GM21390 (cell line): ENCODE results near the gene ANKRD37.
"Not testable (repeated sequence)": the region's sequence is repeated elsewhere in the genome, so short reads cannot be mapped to it uniquely, and the experiment has no call there.

ENCODE experiments used
- ATAC-seq: cut with Tn5 transposase; IDR thresholded peaks from one replicate; pipeline ENCODE4 v1.9.1; 2021; ENCODE audit not compliant: unreplicated experiment

ANKRD37 gene, protein sequence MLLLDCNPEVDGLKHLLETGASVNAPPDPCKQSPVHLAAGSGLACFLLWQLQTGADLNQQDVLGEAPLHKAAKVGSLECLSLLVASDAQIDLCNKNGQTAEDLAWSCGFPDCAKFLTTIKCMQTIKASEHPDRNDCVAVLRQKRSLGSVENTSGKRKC

DNA sequence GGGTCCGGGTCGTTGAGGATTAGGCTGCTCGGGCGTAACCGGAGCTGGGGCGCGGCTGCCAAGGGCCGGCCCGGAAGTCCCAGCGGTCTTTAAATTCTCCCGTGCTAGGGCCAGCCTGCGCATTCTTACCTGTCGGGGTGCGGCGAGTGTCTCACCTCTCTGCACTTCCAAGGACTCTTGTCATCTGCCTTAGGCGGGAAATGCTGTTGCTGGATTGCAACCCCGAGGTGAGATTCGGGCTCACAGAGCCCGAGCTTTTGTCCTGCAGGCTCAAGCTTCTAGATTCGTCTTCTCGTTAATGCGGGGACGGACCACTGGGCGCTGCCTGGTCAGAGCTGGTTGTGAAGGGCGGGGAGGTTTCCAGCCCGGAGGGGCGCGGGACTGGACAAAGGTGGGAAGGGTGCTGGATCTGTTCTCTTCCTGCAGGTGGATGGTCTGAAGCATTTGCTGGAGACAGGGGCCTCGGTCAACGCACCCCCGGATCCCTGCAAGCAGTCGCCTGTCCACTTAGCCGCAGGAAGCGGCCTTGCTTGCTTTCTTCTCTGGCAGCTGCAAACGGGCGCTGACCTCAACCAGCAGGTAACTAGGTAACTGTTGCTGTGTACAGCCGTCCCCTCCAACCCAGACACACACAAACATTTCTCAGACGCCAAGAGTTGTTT, at the start of gene ANKRD37:
TSS of gene ANKRD37 (plus strand) at position 118 of the 662 bp plus-strand sequence. CDS start at position 201, 83 bp downstream.
- no peak for ATAC-seq

DNA sequence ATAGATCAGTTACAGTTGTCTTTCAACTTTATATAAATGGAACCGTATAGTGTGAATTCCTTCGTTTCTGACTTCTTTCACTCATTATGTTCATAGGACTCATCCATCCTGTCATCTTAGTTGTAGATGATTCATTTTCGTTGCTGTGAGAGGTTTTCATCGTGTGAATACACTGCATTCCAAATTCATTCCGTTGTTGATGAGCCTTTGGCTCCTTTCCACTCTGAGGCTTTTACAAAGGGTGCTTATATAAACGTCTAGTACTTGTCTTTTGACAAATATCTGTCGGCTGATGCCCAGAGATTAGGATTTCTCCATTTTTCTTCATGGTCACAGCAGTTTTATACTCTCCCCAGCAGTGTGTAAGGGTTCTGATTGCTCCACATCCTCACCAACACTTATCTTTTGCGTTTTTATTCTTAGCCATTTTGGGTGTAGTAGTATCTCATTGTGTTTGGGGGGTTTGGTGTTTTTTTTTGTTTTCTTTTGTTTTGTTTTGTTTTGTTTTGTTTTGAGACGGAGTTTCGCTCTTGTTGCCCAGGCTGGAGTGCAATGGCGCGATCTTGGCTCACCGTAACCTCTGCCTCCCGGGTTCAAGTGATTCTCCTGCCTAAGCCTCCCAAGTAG, 49.6 kb upstream of the ANKRD37 start:
- no peak for ATAC-seq

DNA sequence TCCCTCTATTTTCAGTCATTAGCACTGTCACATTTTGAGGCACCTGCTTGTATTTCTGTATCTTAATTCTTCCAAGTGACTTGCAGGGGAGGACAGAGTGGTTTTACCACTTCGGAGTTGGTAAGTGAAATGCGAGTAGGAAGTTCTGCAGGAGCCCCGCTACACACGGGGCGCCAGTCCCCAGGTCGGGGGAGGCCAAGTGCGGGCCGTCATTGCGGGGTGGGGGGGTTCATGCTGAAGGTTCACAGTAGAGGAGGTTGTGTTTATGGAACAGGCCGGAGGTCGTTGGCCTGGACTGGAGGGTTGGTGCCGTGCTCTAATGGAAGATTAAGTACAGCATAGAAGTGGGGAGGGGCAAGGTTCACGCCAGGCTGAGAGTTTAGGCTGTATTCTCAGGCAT, 45.0 kb upstream of the ANKRD37 start:
- ATAC-seq = no peak

DNA sequence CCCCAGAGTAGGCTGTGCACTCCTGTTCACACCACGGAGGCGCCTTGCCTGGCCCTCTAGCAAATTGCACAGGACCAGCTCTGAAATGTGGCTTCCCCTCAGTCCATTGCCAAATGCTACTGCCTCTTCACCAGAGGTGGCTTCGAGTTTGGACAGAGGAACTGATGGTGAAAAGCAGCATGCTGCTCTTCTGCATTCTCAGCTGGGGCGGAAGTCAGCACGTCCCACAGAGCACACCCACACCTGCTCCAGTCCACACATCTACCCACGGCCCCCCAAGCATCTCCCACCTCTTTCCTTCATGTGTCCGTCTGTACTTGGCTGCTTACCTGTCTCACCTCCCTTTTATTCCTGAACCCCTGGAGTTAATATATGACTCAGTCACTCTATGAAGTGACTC, 44.4 kb upstream of the ANKRD37 start:
- no peak for ATAC-seq

DNA sequence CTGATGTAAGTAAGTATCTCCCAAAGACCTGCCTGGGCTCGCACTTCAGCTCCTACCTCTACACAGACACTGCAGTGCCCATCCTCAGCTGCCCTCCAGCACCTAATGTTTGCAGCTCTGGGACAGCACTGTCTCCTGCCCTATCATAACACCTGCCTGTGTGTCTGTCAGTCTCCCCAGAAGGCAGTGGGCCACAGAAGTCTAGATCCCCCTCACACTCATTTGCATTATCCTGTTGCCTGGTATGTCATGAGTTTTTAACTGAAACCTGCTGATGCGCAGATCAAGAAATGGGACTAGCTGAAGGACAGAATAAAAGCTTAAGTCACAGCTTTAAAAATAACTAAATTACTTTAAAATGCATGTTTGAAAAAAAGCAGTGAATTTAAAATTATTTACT, 43.9 kb upstream of the ANKRD37 start:
- ATAC-seq = peak; percentile 47

DNA sequence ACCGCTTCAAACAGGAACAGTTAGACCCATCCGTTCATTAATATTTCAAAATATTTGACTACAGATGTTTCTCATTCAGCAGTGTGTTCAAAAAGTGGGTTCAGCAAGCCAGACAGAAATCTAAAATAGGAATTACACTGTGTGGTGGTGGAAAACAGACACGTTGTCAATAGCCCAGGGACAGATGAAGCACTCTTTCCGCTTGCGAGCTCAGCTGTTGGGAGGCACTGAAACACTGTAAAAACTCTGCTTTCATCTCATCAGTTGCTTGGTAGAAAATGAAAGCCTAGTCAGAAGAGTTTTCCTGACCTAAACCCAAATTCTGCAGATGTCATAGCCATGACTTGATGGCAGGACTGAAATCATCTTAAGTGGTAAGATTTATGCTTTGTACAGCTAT, 39.4 kb upstream of the ANKRD37 start:
- no peak for ATAC-seq

DNA sequence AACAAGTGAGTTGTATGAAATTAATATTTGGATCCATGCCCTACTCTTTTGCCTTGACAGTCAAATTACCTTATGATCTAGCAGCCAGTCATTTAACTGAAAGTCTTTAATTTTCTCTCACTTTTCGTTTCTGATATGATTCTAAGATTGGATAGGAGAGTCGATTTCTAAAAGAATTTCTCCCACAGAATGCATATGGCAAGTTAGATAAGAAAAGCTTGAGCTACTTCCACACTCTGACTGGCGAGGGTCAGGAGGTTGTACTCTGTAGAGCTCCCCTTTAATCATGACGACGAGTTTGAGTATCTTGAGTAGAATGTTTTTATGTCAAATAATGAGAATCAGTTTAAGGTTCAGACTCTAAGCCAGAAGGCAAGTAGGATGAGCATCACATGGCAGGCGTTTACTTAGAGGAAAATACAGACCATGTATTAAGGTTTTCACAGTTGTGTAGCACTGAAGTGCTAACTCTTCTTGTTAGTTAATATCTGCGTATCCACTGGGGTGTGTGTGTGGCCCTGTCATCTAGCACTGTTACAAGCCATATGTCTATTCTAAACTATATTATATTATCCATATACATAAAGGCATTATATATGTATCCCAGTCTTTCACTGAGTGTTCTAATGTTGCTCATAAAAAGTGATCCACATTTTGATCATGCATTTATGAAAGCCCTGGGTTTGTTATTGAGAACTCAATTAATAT, 38.8 kb upstream of the ANKRD37 start:
- no peak for ATAC-seq

DNA sequence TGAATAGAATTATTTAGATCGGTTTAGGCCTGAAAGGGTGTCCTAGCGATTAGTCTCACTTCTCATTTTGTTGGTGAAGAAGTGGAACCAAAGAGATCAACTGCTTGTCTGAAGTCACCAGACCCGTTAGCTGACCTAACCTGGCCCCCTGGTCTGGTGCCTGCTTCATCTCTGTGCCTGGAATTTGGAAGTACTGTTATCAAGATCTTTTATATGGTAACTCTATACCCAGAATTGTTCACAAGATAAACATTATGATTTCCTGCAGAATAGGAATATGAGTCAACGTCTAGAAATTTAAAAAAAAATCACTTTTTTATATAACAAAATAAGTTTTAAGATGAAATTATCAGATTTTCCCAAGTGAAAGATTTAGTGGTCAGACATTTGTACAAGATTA, 38.1 kb upstream of the ANKRD37 start:
- no peak for ATAC-seq

DNA sequence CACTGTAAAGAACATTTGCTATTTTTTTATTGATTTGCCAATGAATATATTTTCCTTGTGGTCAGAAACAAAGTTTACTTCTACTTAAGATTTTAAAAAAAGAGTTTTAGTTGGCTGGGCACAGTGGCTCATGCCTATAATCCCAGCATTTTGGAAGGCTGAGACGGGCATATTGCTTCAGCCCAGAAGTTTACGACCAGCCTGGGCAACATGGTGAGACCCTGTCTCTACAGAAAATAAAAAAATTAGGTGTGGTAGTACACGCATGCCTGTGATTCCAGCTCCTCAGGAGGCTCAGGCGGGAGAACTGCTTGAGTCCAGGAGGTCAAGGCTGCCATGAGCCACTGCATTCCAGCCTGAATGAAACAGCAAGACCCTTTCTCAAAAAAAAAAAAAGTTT, 37.7 kb upstream of the ANKRD37 start:
- no peak for ATAC-seq

DNA sequence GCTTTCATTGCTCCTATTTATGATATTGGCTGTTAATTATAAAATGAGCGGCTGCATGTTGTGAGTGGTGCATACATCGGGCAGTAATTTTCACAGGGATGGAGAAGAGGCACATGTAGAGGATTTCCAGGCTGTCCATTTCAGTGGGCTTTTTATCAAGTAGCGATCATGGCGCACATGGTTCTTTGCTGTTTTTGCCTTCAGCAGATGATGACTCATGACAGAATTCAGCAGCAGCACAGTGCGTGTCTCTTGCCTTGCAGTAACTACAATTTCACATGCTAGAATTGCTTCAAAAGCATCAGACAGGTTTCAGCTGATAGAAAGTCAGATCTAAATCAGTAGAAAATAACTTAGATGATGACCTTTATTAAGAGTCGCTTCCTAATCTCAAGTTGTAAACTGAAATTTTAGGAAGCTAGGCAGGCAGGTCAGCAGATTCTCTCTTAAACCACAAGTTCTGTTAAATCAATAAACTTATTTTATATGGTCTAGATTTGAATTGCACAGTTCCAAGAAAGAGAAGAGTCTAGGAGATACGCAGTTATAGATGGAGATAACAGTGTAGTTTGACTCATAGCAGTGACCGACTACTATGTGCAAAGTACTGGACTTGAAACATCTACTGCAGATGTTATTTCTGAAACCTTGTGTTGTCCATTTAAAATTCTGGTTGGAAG, 36.7 kb upstream of the ANKRD37 start:
- no peak for ATAC-seq

DNA sequence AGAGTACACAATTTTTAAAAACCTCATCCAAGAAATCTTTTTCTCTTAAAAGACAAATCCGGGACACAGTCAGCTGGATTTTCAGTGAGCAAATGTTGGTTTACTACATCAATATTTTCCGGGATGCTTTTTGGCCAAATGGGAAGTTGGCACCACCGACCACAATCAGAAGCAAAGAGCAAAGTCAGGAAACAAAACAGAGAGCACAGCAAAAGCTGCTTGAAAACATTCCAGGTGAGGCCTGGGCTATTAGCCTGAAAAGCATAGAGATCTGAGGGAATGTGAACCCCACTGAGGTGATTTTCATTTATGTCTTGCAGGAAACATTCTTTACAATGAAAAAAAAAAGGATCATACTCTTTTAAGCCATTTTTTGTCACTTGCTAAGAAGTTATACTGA, 34.8 kb upstream of the ANKRD37 start:
- ATAC-seq = no peak

DNA sequence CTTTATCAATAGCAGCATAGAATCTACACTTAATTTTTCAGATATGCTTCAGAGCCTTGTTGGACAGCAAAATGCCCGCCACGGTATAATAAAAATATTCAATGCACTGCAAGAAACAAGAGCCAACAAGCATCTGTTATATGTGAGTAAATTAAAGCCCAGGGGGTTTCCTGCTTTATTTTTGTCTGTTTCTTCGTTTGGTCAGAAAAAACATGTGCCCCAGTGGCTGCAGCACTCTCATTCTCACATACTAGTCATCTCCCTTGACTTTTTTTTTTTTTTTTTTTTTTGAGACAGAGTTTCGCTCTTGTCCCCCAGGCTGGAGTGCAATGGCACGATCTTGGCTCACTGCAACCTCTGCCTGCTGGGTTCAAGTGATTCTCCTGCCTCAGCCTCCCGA, 34.1 kb upstream of the ANKRD37 start:
- ATAC-seq = not testable (repeated sequence)

DNA sequence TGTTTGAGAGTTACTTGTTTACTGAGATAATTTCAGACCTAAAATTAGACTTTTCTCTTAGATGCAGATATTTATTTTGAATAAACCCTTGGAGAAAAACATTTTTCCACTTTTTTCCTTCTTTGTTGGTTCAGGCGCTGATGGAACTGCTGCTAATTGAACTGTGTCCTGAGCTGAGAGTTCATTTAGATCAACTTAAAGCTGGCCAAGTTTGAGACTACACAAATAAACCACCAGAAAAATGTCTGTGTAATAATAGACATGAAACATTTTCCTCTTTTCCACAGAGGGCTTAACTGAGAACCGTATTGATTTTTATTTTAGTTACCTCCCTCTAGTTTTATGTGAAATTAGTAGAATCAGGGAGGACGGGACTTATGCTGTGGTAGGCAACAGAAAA, 33.4 kb upstream of the ANKRD37 start:
- no peak for ATAC-seq

DNA sequence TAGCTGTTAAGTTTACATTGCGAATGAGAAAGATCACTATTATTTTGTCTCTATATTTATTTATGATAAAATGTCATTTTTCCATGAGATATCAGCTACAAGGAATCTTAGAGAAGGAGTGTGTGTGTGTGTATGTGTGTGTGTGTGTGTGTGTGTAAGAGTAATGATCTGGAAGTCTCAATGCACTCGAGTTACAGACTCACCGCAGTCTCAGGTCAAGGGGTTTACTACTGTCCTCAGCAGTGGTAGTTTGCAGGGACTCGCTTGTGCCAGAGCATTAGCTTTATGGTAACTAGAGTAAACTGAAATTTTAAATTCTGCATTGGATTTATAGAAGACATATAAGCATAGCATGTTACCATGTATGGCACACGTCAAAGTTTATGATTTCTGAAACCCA, 31.8 kb upstream of the ANKRD37 start:
- no peak for ATAC-seq

DNA sequence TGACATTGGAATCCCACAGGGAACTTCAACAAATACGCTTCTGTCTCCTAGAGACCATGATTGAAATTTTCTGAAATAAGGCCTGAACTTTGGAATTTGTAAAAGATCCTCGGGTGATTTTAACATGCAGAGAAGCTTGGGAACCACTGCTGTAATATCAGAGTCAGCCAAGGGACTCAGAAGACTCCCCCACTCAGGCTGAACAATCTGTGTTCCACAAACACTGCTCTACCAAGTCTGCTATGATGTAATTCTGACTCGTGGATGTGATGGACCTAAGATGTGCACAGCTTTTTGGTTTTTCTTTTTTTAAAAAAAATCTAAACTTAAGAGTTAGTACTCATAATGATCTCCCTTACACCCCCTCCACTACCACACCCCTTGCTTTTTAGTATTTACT, 26.9 kb upstream of the ANKRD37 start:
- ATAC-seq = no peak

DNA sequence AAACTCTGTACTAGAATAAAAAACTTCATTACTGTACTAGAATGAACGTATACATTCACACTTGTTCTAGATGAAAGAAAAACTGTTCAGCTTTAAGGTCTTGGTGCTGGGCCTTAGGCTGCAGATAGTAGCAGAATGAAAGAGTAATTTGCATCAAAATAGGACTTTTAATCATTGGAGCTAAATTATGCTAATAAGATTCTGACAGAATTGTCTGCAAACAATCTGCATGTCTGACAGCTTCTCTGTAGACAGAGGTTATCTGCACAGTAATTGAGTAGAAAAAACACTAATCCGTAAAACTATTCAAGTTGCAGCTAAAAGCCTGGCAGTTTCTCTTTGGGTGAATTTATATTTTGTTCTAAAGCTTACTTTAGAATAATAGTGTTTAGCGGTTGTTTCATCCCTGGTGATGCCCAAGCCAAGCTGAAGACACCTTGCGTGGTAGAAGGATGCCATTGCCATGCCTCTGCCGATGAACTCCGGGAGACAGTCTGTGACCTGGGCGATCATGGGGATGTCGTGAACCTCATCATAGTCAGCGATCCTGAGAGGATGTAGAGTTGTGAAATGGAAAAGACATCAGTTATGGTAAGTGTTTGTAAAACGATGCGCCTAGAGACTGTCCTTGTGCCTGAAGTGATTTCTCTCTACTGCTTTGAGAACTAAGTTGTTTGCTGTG, 26.2 kb upstream of the ANKRD37 start:
- no peak for ATAC-seq

DNA sequence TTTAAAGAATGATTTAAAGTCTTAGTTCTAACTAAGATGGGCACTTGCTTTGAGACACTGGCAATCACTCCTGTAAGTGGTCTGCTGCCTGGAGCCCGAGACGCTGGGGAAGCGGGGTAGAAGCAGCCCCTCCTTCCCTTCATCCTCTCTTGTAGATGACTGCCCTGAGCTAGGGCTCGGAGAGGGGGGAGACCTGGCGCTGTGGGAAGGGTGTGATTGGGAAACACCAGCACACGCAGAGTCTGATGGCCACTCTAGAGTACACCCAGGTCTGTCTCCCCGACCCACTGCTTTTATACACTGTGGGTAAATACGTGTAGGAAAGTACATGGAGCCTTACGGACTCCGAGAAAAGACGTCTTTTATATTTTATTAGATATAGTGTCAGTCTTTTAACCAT, 24.9 kb upstream of the ANKRD37 start:
- ATAC-seq = no peak

DNA sequence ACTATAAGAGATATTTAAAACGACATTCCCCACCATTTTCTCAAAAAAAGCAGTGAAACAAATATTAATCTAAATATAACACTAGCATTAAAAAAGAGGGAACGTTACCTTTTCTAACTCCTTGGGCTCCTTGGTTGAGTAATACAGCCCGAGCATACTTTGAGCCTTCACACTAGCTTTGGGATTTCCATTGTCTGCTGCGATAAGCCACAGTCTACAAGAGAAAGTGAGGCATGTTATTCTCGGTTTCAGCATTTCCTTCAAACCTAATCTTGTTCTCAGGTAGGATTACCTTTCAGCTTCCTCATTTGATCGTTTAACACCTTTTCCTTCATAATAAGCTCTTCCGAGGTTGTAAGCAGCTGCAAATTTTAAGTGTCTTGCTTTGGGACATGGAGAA, 22.6 kb upstream of the ANKRD37 start:
- no peak for ATAC-seq

DNA sequence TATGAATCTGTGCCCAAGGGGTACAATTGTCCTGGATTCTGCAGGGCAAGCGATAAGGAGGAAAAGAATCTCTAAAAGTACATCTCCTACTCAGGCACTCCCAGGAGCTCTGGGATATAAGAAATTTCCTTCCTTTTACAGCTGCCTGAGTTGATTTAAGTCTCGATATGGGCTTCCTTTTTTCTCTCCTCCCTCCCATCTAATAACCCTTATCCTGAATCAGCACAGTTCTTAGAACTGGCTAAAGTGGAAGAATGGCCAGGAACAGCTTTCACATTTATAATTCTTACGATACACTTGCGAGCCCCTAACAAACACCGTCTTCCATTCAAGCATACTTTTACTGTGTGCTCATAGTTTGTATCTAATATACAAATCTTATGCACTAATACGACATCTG, 22.1 kb upstream of the ANKRD37 start:
- ATAC-seq = no peak

DNA sequence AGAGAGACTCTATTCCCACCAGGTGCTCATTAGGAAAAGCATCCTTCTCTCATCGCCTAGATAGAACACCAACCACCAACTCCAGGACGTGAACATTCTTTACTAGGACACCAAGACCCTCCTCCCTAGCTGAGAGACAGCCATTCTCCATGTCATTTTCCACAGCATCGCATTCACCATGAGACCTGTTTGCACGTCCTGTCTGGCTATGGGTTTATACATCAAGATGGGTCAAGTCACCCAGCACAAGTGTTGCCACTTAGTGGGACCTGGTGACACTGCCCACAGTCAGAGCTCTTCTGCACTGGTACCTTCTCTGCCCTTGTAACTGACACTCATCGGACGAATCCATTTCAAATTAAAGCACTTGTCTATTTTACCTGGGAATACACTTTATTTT, 18.4 kb upstream of the ANKRD37 start:
- no peak for ATAC-seq
